ENCODE results near the gene MTA3. TPM values are rescaled to one million over a fixed set of nuclear protein-coding genes. Genes with fewer than 3 reads are reported as not detected.
A peak's percentile ranks its signal among the peaks of the same experiment; 100 is the strongest.

The MTA3 gene
- total RNA-seq, 3 donors from 2014 or later: 31.4 to 58.0 (median 49.2) TPM

GRCh38 chr2:42566837-42567321 lies 1.6 kb upstream of the MTA3 start:
- intact Hi-C loops (cut with DNase I; ENCODE audit: low total_unique reads): no loop called here
- TF ChIP-seq POLR2A (IDR thresholded peaks at IDR 0.05): no peak
- no peak for TF ChIP-seq CTCF (IDR thresholded peaks at IDR 0.05)
- TF ChIP-seq POLR2AphosphoS5 (IDR thresholded peaks at IDR 0.05): no peak
- Histone ChIP-seq H3K27me3 (no peaks in the 10 kb centered on the region), H3K4me1 (peaks cover 0 to 5% of the 10 kb centered on the region in 2 donors), H3K36me3 (no peaks in the 10 kb centered on the region), H3K9me3 (no peaks in the 10 kb centered on the region), H3K4me3 (no peak overlapping the region), H3K27ac (peak overlapping the region; percentile 93 to 97)
- DNase-seq (ENCODE audit: low spot score in 2 of 2): no peak

- no peaks in the 10 kb centered on the region for H3K27me3 ChIP-seq
- no peak overlapping the region for H3K4me3 ChIP-seq
- peak overlapping the region; percentile 93 to 97 for H3K27ac ChIP-seq
- intact Hi-C loops (cut with DNase I; ENCODE audit: low total_unique reads): no loop called here
- no peak for DNase-seq (ENCODE audit: low spot score in 2 of 2)
- TF ChIP-seq POLR2AphosphoS5 (IDR thresholded peaks at IDR 0.05): no peak
- peaks cover 0 to 5% of the 10 kb centered on the region in 2 donors for H3K4me1 ChIP-seq
- no peaks in the 10 kb centered on the region for H3K9me3 ChIP-seq
- no peaks in the 10 kb centered on the region for H3K36me3 ChIP-seq
These were observed 1.1 kb upstream of the MTA3 start for GRCh38 chr2:42567364-42567763.

GRCh38 chr2:42567806-42568400 lies 529 bp upstream of the MTA3 start:
- peak in 1 of 2 donors; percentile 53 for DNase-seq (ENCODE audit: low spot score in 2 of 2)
- H3K27ac ChIP-seq: peak overlapping the region; percentile 93 to 97
- H3K27me3 ChIP-seq: no peaks in the 10 kb centered on the region
- H3K4me3 ChIP-seq: peak overlapping the region; percentile 77 to 92 (median 85)
- peaks cover 0 to 5% of the 10 kb centered on the region in 2 donors for H3K4me1 ChIP-seq
- intact Hi-C loops (cut with DNase I; ENCODE audit: low total_unique reads): no loop called here
- H3K36me3 ChIP-seq: no peaks in the 10 kb centered on the region
- TF ChIP-seq POLR2AphosphoS5 (IDR thresholded peaks at IDR 0.05): no peak
- TF ChIP-seq CTCF (IDR thresholded peaks at IDR 0.05): no peak
- no peak for TF ChIP-seq POLR2A (IDR thresholded peaks at IDR 0.05)
- H3K9me3 ChIP-seq: no peaks in the 10 kb centered on the region

- H3K9me3 ChIP-seq: no peaks in the 10 kb centered on the region
- H3K27ac ChIP-seq: peak overlapping the region; percentile 93 to 97
- DNase-seq (ENCODE audit: low spot score in 2 of 2): no peak
- intact Hi-C loops (cut with DNase I; ENCODE audit: low total_unique reads): no loop called here
- peak overlapping the region; percentile 77 to 92 (median 85) for H3K4me3 ChIP-seq
- no peaks in the 10 kb centered on the region for H3K36me3 ChIP-seq
- TF ChIP-seq POLR2A (IDR thresholded peaks at IDR 0.05) (no peak), POLR2AphosphoS5 (IDR thresholded peaks at IDR 0.05) (no peak)
- peaks cover 0 to 5% of the 10 kb centered on the region in 2 donors for H3K4me1 ChIP-seq
- H3K27me3 ChIP-seq: no peaks in the 10 kb centered on the region
These were observed 782 bp downstream of the MTA3 start for GRCh38 chr2:42569116-42569711.

- H3K9me3 ChIP-seq: no peaks in the 10 kb centered on the region
- no peak for TF ChIP-seq POLR2AphosphoS5 (IDR thresholded peaks at IDR 0.05)
- no peak for TF ChIP-seq POLR2A (IDR thresholded peaks at IDR 0.05)
- no peak for TF ChIP-seq CTCF (IDR thresholded peaks at IDR 0.05)
- peaks cover 0 to 5% of the 10 kb centered on the region in 2 donors for H3K4me1 ChIP-seq
- peak overlapping the region; percentile 77 to 92 (median 85) for H3K4me3 ChIP-seq
- no peak for DNase-seq (ENCODE audit: low spot score in 2 of 2)
- H3K27ac ChIP-seq: peak overlapping the region in 1 of 2 donors; percentile 93
- no peaks in the 10 kb centered on the region for H3K27me3 ChIP-seq
- intact Hi-C loops (cut with DNase I; ENCODE audit: low total_unique reads): loop anchor here (10.0 kb wide), 1 partner anchor 815 kb away; no protein-coding TSS in a partner anchor
- H3K36me3 ChIP-seq: no peaks in the 10 kb centered on the region
These were observed 1.5 kb downstream of the MTA3 start for GRCh38 chr2:42569883-42570282.

All from breast epithelium (tissue), 4 donors.